K562 (cell line): ENCODE results near the gene GLMP. TPM values are rescaled to one million over a fixed set of nuclear protein-coding genes. Genes with fewer than 3 reads are reported as not detected.

Experiments used
- ATAC-seq: fragments of 200-7000 bp; cut with Tn5 transposase; 3 replicates; pipeline ENCODE4 v1.9.1; 2020; ENCODE audit warnings: moderate library complexity
- BruUV-seq: library from RNA; stranded (reverse); fragments of 400-500 nt; replicated peaks from 2 replicates; lab custom pipeline; 2021; lab: Mats Ljungman, UMichigan
- CTCF ChIA-PET: fragments of 300-600 bp; formaldehyde crosslinking; extraction: SDS; loops from one replicate; lab custom pipeline; 2021; ENCODE audit warnings: low intra/inter-chr PET ratio; lab: Yijun Ruan, JAX
- POLR2A ChIA-PET: fragments of 300-600, 350-650 bp; sonication (Branson Sonifier 250); formaldehyde crosslinking; extraction: SDS; loops from one replicate; lab custom pipeline; 2021; ENCODE audit warnings: antibody characterized with exemption, inconsistent platforms; lab: Yijun Ruan, JAX
- DNase-seq, 4 experiments: peaks; one replicate each; pipeline versions ENCODE4 v3.0.0 to v3.0.0-alpha.2; 2011 to 2018; ENCODE audit warnings: low spot score in 3 of 4, mixed read lengths in 3 of 4; ENCODE audit errors: extremely low read depth in 1 of 4
- FAIRE-seq: peaks from 2 replicates; lab custom pipeline; 2011; peaks lifted over from hg19 to GRCh38; lab: Jason Lieb, UNC
- H2AFZ ChIP-seq: 2 replicates; pipeline ENCODE4 v1.6.0; 2011; ENCODE audit warnings: low read depth, low read length, control low read depth, inconsistent platforms
- H3K27ac ChIP-seq: fragments of 200-600 bp; 3 replicates; pipeline ENCODE4 v1.8.0; 2011; ENCODE audit warnings: low read depth, mild to moderate bottlenecking, control low read depth, inconsistent platforms, low read length, moderate library complexity, mixed read lengths; ENCODE audit errors: extremely low read depth
- H3K27me3 ChIP-seq, 2 experiments: fragments of 300-600 bp in 1 of 2; 2 replicates in 1 of 2; 3 replicates in 1 of 2; pipeline versions ENCODE4 v1.6.0 to v1.8.0; 2011; ENCODE audit warnings: inconsistent platforms in 2 of 2, low read length in 2 of 2, mild to moderate bottlenecking in 1 of 2, mixed read lengths in 1 of 2, moderate library complexity in 1 of 2; ENCODE audit not compliant: control insufficient read depth in 2 of 2, insufficient read depth in 2 of 2
- H3K36me3 ChIP-seq: fragments of 300-600 bp; 3 replicates; pipeline ENCODE4 v1.8.0; 2011; ENCODE audit warnings: mild to moderate bottlenecking, low read length, inconsistent platforms; ENCODE audit not compliant: control insufficient read depth, insufficient read depth
- H3K4me1 ChIP-seq, 2 experiments: fragments of 200-600 bp in 1 of 2; replicated peaks in 1 of 2; 2 replicates in 1 of 2; 3 replicates in 1 of 2; pipeline versions ENCODE4 v1.5.1 to v1.8.0; 2011; ENCODE audit warnings: inconsistent platforms in 2 of 2, low read length in 2 of 2, mild to moderate bottlenecking in 1 of 2, mixed read lengths in 1 of 2, moderate library complexity in 1 of 2; ENCODE audit not compliant: control insufficient read depth in 2 of 2, insufficient read depth in 2 of 2
- H3K4me2 ChIP-seq: 2 replicates; pipeline ENCODE4 v1.6.1; 2011; ENCODE audit warnings: low read length, control low read depth, inconsistent platforms, mixed read lengths; ENCODE audit not compliant: insufficient read depth
- H3K4me3 ChIP-seq: fragments of 200-600 bp; sonication (generic), shearing (Covaris generic); 2 replicates; pipeline ENCODE4 v1.5.1; 2016; ENCODE audit warnings: control low read depth, inconsistent platforms
- H3K79me2 ChIP-seq: fragments of 200-600 bp; 3 replicates; pipeline ENCODE4 v1.8.0; 2011; ENCODE audit warnings: low read length, inconsistent platforms; ENCODE audit not compliant: control insufficient read depth, insufficient read depth
- H3K9ac ChIP-seq, 2 experiments: 2 replicates each; pipeline versions ENCODE4 v1.6.0 to v1.6.1; 2011; ENCODE audit warnings: low read depth in 2 of 2, low read length in 2 of 2, control low read depth in 1 of 2, inconsistent platforms in 1 of 2, mild to moderate bottlenecking in 1 of 2, mixed read lengths in 1 of 2; ENCODE audit not compliant: insufficient read depth in 1 of 2
- H3K9me1 ChIP-seq: one replicate; pipeline ENCODE4 v1.6.0; 2011; ENCODE audit warnings: inconsistent platforms, mild to moderate bottlenecking, low read length, moderate library complexity; ENCODE audit not compliant: control insufficient read depth, insufficient read depth
- H3K9me3 ChIP-seq: replicated peaks from 2 replicates; pipeline ENCODE4 v1.5.1; 2011; ENCODE audit warnings: low read depth, low read length, inconsistent platforms; ENCODE audit not compliant: control insufficient read depth, insufficient read depth
- H4K20me1 ChIP-seq: replicated peaks from 2 replicates; pipeline ENCODE4 v1.6.1; 2011; ENCODE audit warnings: low read length, inconsistent platforms, mixed read lengths; ENCODE audit not compliant: control insufficient read depth, insufficient read depth
- VEZF1 ChIP-seq: fragments of 200-800 bp; sonication (Bioruptor generic); IDR thresholded peaks from 2 replicates; pipeline ENCODE4 v1.6.1; 2017; ENCODE audit warnings: missing genetic modification characterization, missing compliant biosample characterization
- ZFP1 ChIP-seq: fragments of 450-650 bp; formaldehyde crosslinking; IDR thresholded peaks from 2 replicates; pipeline ENCODE4 v1.4.0; 2020; ENCODE audit warnings: mild to moderate bottlenecking, mixed read lengths
- ZNF740 ChIP-seq, 3 experiments: fragments of 200-800 bp in 1 of 3; sonication (Bioruptor generic) in 1 of 3; sonication (generic) in 1 of 3; formaldehyde crosslinking in 1 of 3; IDR thresholded peaks; 2 replicates each; pipeline versions ENCODE4 v1.6.1 to v1.8.0; 2016 to 2022; ENCODE audit warnings: mild to moderate bottlenecking in 2 of 3, missing compliant biosample characterization in 2 of 3, missing genetic modification characterization in 2 of 3, missing genetic modification reagents in 1 of 3
- WGBS: fragments of 100-300 bp; shearing (Covaris generic); methylation state at CpG from one replicate; pipeline ENCODE4 v1.1.6; 2016; ENCODE audit warnings: low coverage, mixed read lengths; ENCODE audit not compliant: insufficient coverage; ENCODE audit errors: missing lambda C conversion rate; 5-methylcytosine and 5-hydroxymethylcytosine counted together
- in situ Hi-C: fragments of 300-500 bp; cut with MboI; formaldehyde crosslinking; loops from 4 replicates; pipeline ENCODE4 v1.15.0; 2018; ENCODE audit warnings: inconsistent platforms, mixed read lengths
- intact Hi-C: fragments of 100-400 bp; cut with micrococcal nuclease; formaldehyde crosslinking; loops from 2 replicates; pipeline ENCODE4 v1.14.2; 2022
- polyA plus RNA-seq, 8 experiments: library from polyadenylated mRNA; depleted of rRNA in 4 of 8; stranded (reverse) in 5 of 8; unstranded in 3 of 8; fragments of >200 nt; fragmentation: Nextera tagmentation in 2 of 8; fragmentation: Illumina TruSeq in 1 of 8; extraction: Ambion mirVana in 2 of 8; extraction: Trizol in 1 of 8; gene quantifications; 2 replicates each; pipeline versions ENCODE4 v1.2.1 to v1.2.3, GENCODE V29; 2011 to 2014; ENCODE audit warnings: inconsistent platforms in 1 of 8, missing spikeins in 1 of 8
- total RNA-seq, 7 experiments: library from RNA; depleted of rRNA in 6 of 7; stranded (reverse); fragments of >200 nt in 6 of 7; fragmentation: Illumina TruSeq in 2 of 7; extraction: Trizol in 2 of 7; gene quantifications; 2 replicates each; pipeline versions ENCODE4 v1.2.1 to v1.2.3, GENCODE V29; 2011 to 2021; ENCODE audit warnings: low replicate concordance in 1 of 7

GLMP gene
- total and polyA plus RNA-seq, 9 of the 15 experiments (the other 6 are each of a cell fraction or from before 2014, with no cell fraction given): 8.3 to 28.2 (median 22.4) TPM

- POLR2A ChIA-PET: interaction anchor here (0.7 to 1.4 kb wide), 6 partner anchors 10 to 156 kb away, joined by 3 to 5 read pairs (median 4); no protein-coding TSS in a partner anchor
- WGBS: 83% methylated on average over 2 of the region's 4 CpGs
- no peaks in the 10 kb centered on the region for H3K9me1 ChIP-seq
- no peak for FAIRE-seq
- H3K4me1 ChIP-seq: peaks cover 0 to 45% of the 10 kb centered on the region in 2 experiments; a peak in 3 of 5 replicates
- H2AFZ ChIP-seq: no peak overlapping the region
- BruUV-seq: no TSS peak
- H4K20me1 ChIP-seq: no peaks in the 10 kb centered on the region
- H3K27me3 ChIP-seq: no peaks in the 10 kb centered on the region
- TF ChIP-seq ZFP1 (CRISPR knock-in tag): no peak
- TF ChIP-seq ZNF740 (CRISPR knock-in tag; IDR thresholded peaks at IDR 0.05): 0 out of 2 replicates have a peak, but pooled peaks have one; percentile 16
- peak in 1 of 2 experiments; percentile 28; a peak in 1 of 4 replicates for TF ChIP-seq ZNF740 (tag; IDR thresholded peaks at IDR 0.05)
- TF ChIP-seq VEZF1 (CRISPR knock-in tag): 0 out of 2 replicates have a peak, but pooled peaks have one; percentile 34
- no peak overlapping the region for H3K4me3 ChIP-seq
- H3K79me2 ChIP-seq: no peaks in the 10 kb centered on the region
- intact Hi-C loops (no loop called here), in situ Hi-C loops (no loop called here)
- H3K27ac ChIP-seq: no peak overlapping the region
- no peak for ATAC-seq
- peak overlapping the region in 1 of 2 experiments; percentile 52; a peak in 1 of 4 replicates for H3K9ac ChIP-seq
- H3K4me2 ChIP-seq: no peak overlapping the region
- DNase-seq: no peak
- H3K9me3 ChIP-seq: no peaks in the 10 kb centered on the region
- CTCF ChIA-PET: no interaction called here
- H3K36me3 ChIP-seq: peaks cover 44% of the 10 kb centered on the region; the same call in 2 of the 3 replicates
Observed at GRCh38 chr1:156248323-156248683, 47.2 kb downstream of the GLMP start.
